ENCODE results near the gene VWA8. TPM values are rescaled to one million over a fixed set of nuclear protein-coding genes. Genes with fewer than 3 reads are reported as not detected.

The VWA8 gene
- total and polyA plus RNA-seq, 7 donors = 3.0 to 37.5 (median 24.7) TPM

- TF ChIP-seq EP300 (IDR thresholded peaks at IDR 0.05) = no peak
- TF ChIP-seq POLR2A (IDR thresholded peaks at IDR 0.05) = no peak
- TF ChIP-seq CTCF (IDR thresholded peaks at IDR 0.05) = no peak
- TF ChIP-seq POLR2AphosphoS5 (IDR thresholded peaks at IDR 0.05) = no peak
- intact Hi-C loops (cut with DNase I) = no loop called here
- Histone ChIP-seq H3K27me3 (no peaks in the 10 kb centered on the region), H3K4me1 (peaks cover 0 to 14% (median 6%) of the 10 kb centered on the region in 4 donors), H3K27ac (no peak overlapping the region), H3K4me3 (no peak overlapping the region), H3K9me3 (no peaks in the 10 kb centered on the region), H3K36me3 (no peaks in the 10 kb centered on the region)
- no peak for DNase-seq
These were observed 364.7 kb downstream of the VWA8 start for GRCh38 chr13:41596190-41596589.

GRCh38 chr13:41595298-41595697 lies 365.6 kb downstream of the VWA8 start:
- Histone ChIP-seq H3K4me1 (peaks cover 0 to 14% (median 6%) of the 10 kb centered on the region in 4 donors), H3K9me3 (no peaks in the 10 kb centered on the region), H3K36me3 (peaks cover 0 to 5% (median 0%) of the 10 kb centered on the region in 4 donors), H3K27me3 (no peaks in the 10 kb centered on the region), H3K27ac (no peak overlapping the region), H3K4me3 (no peak overlapping the region)
- 66 to 74% methylated on average over 1 of the region's 1 CpG for WGBS, 2 donors
- TF ChIP-seq POLR2A (IDR thresholded peaks at IDR 0.05) (no peak), CTCF (IDR thresholded peaks at IDR 0.05) (no peak), EP300 (IDR thresholded peaks at IDR 0.05) (no peak), POLR2AphosphoS5 (IDR thresholded peaks at IDR 0.05) (no peak)
- intact Hi-C loops (cut with DNase I) = no loop called here
- DNase-seq = no peak

- Histone ChIP-seq H3K27ac (no peak overlapping the region), H3K27me3 (no peaks in the 10 kb centered on the region), H3K36me3 (peaks cover 0 to 33% (median 8%) of the 10 kb centered on the region in 4 donors), H3K9me3 (no peaks in the 10 kb centered on the region), H3K4me3 (no peak overlapping the region), H3K4me1 (peaks cover 0 to 3% (median 1%) of the 10 kb centered on the region in 4 donors)
- DNase-seq = no peak
- WGBS, 2 donors = 83 to 87% methylated on average over 3 of the region's 3 CpGs
- intact Hi-C loops (cut with DNase I) = no loop called here
- TF ChIP-seq POLR2A (IDR thresholded peaks at IDR 0.05) (no peak), CTCF (IDR thresholded peaks at IDR 0.05) (no peak), POLR2AphosphoS5 (IDR thresholded peaks at IDR 0.05) (no peak), EP300 (IDR thresholded peaks at IDR 0.05) (no peak)
These were observed 370.3 kb downstream of the VWA8 start for GRCh38 chr13:41590643-41591042.

GRCh38 chr13:41590122-41590521 lies 370.8 kb downstream of the VWA8 start:
- intact Hi-C loops (cut with DNase I) = no loop called here
- no peak overlapping the region for H3K27ac ChIP-seq

More at GRCh38 chr13:41590122-41590521, 370.8 kb downstream of the VWA8 start:
- Histone ChIP-seq H3K27me3 (no peaks in the 10 kb centered on the region), H3K4me1 (no peaks in the 10 kb centered on the region), H3K9me3 (no peaks in the 10 kb centered on the region), H3K4me3 (no peak overlapping the region), H3K36me3 (peaks cover 0 to 33% (median 8%) of the 10 kb centered on the region in 4 donors)
- DNase-seq = no peak
- TF ChIP-seq POLR2A (IDR thresholded peaks at IDR 0.05) = no peak
- no peak for TF ChIP-seq EP300 (IDR thresholded peaks at IDR 0.05)
- no peak for TF ChIP-seq POLR2AphosphoS5 (IDR thresholded peaks at IDR 0.05)
- no peak for TF ChIP-seq CTCF (IDR thresholded peaks at IDR 0.05)
